GM23248 (cell line): ENCODE measurements around the gene DGKG.

ENCODE experiments used
- EZH2 ChIP-seq: fragments of 200-600 bp; sonication (generic); IDR thresholded peaks from 2 replicates; pipeline ENCODE4 v1.6.1; 2018; ENCODE audit warnings: antibody characterized with exemption, mild to moderate bottlenecking; ENCODE audit not compliant: insufficient read depth, poor library complexity, severe bottlenecking
- EZH2phosphoT487 ChIP-seq: fragments of 200-600 bp; sonication (generic); IDR thresholded peaks from 2 replicates; pipeline ENCODE4 v1.6.1; 2018; ENCODE audit warnings: antibody characterized with exemption, moderate library complexity, mild to moderate bottlenecking, low read depth; ENCODE audit not compliant: insufficient read depth

DNA sequence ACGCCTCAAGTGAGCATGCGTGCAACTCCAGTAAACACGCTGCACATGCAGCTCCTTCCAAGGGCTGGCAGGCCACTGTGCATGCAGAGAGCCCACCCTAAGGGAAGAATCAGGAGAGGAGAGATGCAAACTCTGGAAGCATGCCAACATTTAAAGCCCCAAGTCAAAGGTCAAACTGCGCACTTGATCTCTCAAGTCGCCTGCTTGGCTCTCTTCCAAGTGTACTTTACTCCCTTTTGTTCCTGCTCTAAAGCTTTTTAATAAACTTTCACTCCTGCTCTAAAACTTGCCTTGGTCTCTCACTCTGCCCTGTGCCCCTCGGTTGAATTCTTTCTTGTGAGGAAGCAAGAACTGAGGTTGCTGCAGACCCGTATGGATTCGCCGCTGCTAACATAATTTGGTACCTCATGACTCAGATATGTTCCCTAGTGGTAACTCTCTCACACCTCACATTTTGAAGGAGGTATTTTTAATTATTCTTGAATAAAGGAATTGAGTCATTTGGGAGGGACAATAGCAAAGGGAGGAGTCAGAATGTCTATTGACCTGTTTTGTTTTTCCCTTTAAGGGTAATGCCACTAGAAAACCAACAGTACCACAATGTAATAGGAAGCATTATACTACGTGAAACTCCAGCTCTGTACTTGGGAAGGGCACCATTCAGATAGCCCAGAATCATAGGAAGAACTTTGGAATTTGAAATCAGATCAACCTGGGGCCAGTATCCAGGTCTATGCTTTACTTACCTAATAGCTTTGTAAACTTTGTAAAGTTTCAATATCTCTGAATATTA is 19.6 kb upstream of the DGKG start:
- TF ChIP-seq EZH2phosphoT487 (no peak), EZH2 (no peak)
